ENCODE results near the gene IPO8.
"Not testable (repeated sequence)": the region's sequence is repeated elsewhere in the genome, so short reads cannot be mapped to it uniquely, and the experiment has no call there.

IPO8 gene

GRCh38 chr12:30595742-30596141, 99.9 kb downstream of the IPO8 start:
- no peak for DNase-seq (ENCODE audit: low read depth)
- H3K4me3 ChIP-seq (ENCODE audit: control insufficient read depth, low read depth, low read length): no peak overlapping the region
- no peak for TF ChIP-seq CTCF (conservative IDR thresholded peaks at IDR 0.05; ENCODE audit: control insufficient read depth, insufficient read depth, low read depth, low read length)

- no peak for DNase-seq (ENCODE audit: low read depth)
- TF ChIP-seq CTCF (conservative IDR thresholded peaks at IDR 0.05; ENCODE audit: control insufficient read depth, insufficient read depth, low read depth, low read length): no peak
- no peak overlapping the region for H3K4me3 ChIP-seq (ENCODE audit: control insufficient read depth, low read depth, low read length)
These were observed 101.2 kb downstream of the IPO8 start for GRCh38 chr12:30594509-30594908.

GRCh38 chr12:30588572-30588971, 107.1 kb downstream of the IPO8 start:
- H3K4me3 ChIP-seq (ENCODE audit: control insufficient read depth, low read depth, low read length); DNase-seq (ENCODE audit: low read depth): not testable (repeated sequence)

GRCh38 chr12:30587782-30588181, 107.9 kb downstream of the IPO8 start:
- no peak overlapping the region for H3K4me3 ChIP-seq (ENCODE audit: control insufficient read depth, low read depth, low read length)
- no peak for TF ChIP-seq CTCF (conservative IDR thresholded peaks at IDR 0.05; ENCODE audit: control insufficient read depth, insufficient read depth, low read depth, low read length)
- no peak for DNase-seq (ENCODE audit: low read depth)

- no peak for DNase-seq (ENCODE audit: low read depth)
- no peak for TF ChIP-seq CTCF (conservative IDR thresholded peaks at IDR 0.05; ENCODE audit: control insufficient read depth, insufficient read depth, low read depth, low read length)
- no peak overlapping the region for H3K4me3 ChIP-seq (ENCODE audit: control insufficient read depth, low read depth, low read length)
These were observed 109.8 kb downstream of the IPO8 start for GRCh38 chr12:30585877-30586276.

GRCh38 chr12:30582943-30583342, 112.7 kb downstream of the IPO8 start:
- no peak overlapping the region for H3K4me3 ChIP-seq (ENCODE audit: control insufficient read depth, low read depth, low read length)
- TF ChIP-seq CTCF (conservative IDR thresholded peaks at IDR 0.05; ENCODE audit: control insufficient read depth, insufficient read depth, low read depth, low read length): no peak
- no peak for DNase-seq (ENCODE audit: low read depth)

- DNase-seq (ENCODE audit: low read depth): no peak
- no peak overlapping the region for H3K4me3 ChIP-seq (ENCODE audit: control insufficient read depth, low read depth, low read length)
These were observed 115.3 kb downstream of the IPO8 start for GRCh38 chr12:30580344-30580743.

More at GRCh38 chr12:30580344-30580743, 115.3 kb downstream of the IPO8 start:
- no peak for TF ChIP-seq CTCF (conservative IDR thresholded peaks at IDR 0.05; ENCODE audit: control insufficient read depth, insufficient read depth, low read depth, low read length)
